Medulla oblongata (tissue), 1 donor: ENCODE results near the gene FTCD.
"Not testable (repeated sequence)": the region's sequence is repeated elsewhere in the genome, so short reads cannot be mapped to it uniquely, and the experiment has no call there.

Experiments
- DNase-seq: peaks from one replicate; pipeline ENCODE4 v3.0.0-alpha.2; 2015; ENCODE audit errors: extremely low spot score

FTCD gene

GRCh38 chr21:46171996-46172862 lies 16.9 kb upstream of the FTCD start:
- no peak for DNase-seq

- no peak for DNase-seq
Measured at GRCh38 chr21:46171585-46171984, 16.2 kb upstream of the FTCD start.

DNA sequence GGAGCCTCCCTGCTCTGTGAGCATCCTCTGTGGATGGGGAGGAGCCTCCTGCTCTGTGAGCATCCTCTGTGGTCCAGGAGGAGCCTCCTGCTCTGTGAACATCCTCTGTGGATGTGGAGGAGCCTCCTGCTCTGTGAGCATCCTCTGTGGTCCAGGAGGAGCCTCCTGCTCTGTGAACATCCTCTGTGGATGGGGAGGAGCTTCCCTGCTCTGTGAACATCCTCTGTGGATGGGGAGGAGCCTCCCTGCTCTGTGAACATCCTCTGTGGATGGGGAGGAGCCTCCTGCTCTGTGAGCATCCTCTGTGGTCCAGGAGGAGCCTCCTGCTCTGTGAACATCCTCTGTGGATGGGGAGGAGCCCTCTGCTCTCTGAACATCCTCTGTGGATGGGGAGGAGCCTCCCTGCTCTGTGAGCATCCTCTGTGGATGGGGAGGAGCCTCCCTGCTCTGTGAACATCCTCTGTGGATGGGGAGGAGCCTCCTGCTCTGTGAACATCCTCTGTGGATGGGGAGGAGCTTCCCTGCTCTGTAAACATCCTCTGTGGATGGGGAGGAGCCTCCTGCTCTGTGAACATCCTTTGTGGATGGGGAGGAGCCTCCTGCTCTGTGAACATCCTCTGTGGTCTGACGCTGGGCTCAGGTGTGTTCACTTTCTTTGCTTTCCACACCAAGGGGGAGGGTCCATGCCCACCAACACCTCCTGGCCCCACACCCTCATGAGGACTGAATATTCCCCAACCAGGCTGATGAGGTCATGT lies 15.2 kb upstream of the FTCD start:
- not testable (repeated sequence) for DNase-seq

- DNase-seq, result no peak
Measured at GRCh38 chr21:46168659-46169386, 13.4 kb upstream of the FTCD start.

GRCh38 chr21:46168238-46168637 lies 12.9 kb upstream of the FTCD start:
- no peak for DNase-seq

- no peak for DNase-seq
Measured at GRCh38 chr21:46165098-46165497, 9.7 kb upstream of the FTCD start.

DNA sequence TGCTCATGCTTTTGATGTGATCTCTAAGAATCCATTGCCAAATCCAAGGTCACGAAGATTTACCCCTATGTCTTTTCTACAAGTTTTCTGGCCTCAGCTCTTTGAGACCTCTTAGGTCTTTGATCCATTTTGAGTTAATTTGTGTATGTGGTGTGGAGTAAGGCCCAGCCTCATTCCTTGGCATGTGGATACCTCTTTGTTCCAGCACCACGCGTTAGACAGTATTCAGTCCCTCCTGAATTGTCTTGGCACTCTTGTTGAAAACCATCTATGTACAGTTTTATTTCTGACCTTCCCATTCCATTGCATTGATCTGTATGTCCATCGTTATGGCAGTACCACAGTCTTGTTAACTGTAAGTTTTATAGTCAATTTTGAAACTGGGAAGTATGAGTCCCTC lies 8.0 kb upstream of the FTCD start:
- DNase-seq, result no peak

GRCh38 chr21:46161633-46162592 lies 6.5 kb upstream of the FTCD start:
- DNase-seq, result no peak

DNA sequence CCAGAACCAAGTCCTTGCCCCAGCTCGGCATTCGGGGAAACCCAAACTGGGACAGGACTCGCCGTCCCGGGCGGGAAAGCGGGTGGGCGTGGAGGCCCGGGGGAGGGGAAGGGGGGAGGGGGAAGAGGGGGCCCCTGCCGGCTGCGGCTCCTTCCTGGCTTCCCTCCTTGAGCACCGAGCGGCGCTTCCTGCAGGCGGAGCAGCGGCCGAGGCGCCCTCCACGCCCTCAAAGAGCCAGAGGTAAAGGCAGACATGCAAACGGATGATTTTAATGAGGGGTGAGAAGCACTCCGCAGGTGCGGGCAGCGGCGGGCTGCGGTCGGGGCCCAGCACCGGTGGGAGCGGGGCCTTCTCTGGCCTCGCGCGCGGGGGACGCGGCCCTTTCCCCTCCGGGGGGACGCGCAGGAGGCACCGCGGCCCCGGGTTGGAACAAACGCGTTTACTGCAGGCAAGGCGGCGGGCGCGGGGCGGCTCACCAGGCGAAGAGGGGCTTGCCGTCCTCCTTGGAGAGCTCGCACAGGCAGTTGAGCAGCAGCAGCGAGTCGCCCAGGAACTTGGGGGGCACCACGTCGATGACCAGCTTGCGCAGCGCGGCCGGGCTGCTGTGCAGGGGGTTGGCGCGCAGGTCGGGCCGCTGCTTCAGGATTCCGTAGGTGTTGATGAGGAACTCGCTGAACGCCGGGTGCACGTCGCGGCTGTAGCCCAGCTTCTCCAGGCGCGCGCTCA lies 5.7 kb upstream of the FTCD start:
- no peak for DNase-seq

DNA sequence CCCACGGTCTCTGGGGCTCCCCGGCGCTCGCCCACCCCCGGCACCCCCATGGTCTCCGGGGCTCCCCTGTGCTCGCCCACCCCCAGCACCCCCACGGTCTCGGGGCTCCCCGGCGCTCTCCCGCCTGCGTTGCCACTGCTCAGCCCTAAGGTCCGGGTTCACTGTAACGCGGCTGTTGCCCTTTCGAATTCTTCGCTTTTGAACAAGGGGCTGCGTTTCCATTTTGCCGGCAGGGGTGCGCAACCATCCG lies 5.2 kb upstream of the FTCD start:
- DNase-seq, result no peak

DNA sequence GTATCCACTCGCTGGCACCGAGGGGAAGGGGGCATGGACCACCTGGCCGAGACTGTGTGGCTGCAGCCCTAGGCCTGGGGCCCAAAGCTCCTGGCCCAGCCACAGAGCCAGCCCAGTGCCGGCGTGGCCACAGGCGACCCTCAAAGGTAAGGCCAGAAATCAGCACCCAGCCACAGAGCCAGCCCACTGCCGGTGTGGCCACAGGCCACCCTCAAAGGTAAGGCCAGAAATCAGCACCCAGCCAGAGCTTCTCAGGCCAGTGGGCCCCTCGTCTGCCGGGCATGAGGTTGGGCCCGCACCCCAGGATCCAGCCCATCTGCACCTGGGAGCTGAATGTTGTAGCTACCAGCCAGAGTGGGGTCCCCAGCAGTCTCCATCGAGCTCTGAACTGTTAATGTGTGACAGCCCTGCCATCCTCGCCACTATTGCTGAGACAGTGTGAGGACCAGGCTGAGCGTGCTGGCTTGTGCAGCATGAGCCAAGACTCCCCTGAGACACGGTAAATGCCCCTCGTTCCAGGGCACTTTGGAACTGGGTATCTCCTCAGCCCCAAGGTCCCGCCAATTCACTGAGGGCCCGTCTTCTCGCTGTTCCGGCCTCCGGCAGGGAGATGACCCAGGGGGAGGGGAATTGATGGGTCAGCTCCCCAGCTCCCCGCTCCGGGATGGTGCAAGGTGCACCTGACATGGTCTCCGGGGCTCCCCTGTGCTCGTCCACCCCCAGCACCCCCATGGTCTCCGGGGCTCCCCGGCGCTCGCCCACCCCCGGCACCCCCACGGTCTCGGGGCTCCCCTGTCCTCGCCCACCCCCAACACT lies 4.7 kb upstream of the FTCD start:
- no peak for DNase-seq

GRCh38 chr21:46159390-46159789 lies 4.0 kb upstream of the FTCD start:
- DNase-seq, result no peak

GRCh38 chr21:46158666-46159300 lies 3.4 kb upstream of the FTCD start:
- DNase-seq, result no peak

- DNase-seq, result no peak
Measured at GRCh38 chr21:46157987-46158451, 2.6 kb upstream of the FTCD start.

GRCh38 chr21:46157396-46157986 lies 2.1 kb upstream of the FTCD start:
- no peak for DNase-seq

GRCh38 chr21:46156678-46157077 lies 1.3 kb upstream of the FTCD start:
- DNase-seq, result no peak

GRCh38 chr21:46156378-46156645 lies 933 bp upstream of the FTCD start:
- no peak for DNase-seq

DNA sequence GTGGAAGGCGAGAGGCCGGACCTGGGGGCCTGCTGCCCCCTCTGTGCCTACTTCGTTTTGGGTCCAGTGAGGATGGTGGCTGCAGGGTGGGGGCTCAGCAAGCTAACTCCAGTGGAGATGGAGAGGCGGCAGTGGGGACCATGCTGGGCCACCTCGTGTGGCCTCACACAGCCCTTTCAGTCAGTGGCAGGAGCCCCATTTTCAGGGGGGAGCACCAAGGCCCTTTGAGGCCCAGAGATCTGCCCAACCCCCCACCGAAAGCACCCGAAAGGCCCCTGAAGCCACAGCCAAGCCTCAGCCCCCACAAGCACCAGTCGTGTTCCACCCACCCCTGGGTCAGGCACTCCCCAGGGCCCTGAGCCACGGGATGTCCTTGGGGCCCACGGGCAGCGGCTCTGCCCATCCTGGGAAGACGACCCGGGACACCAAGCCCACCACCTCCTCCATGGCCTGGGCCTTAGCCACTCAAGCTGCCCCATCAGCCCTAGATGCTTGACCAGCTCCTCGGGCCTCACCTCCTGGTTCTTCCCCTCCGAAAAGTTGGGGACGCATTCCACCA lies 345 bp downstream of the FTCD start:
- no peak for DNase-seq
